Esophagus mucosa (tissue), 1 donor: ENCODE results near the gene WDSUB1. TPM values are rescaled to one million over a fixed set of nuclear protein-coding genes. Genes with fewer than 3 reads are reported as not detected.
A peak's percentile ranks its signal among the peaks of the same experiment; 100 is the strongest.

Source experiments
- ATAC-seq: fragments of 200-7000 bp; cut with Tn5 transposase; one replicate; pipeline ENCODE4 v1.9.1; 2020
- total RNA-seq: library from RNA; stranded (reverse); gene quantifications from one replicate; pipeline ENCODE4 v1.2.4, GENCODE V29; 2023
- donor health status: DM: yes; HTN: yes; CAD: no.

WDSUB1 gene
- total RNA-seq, 1 donor from 2014 or later: 7.5 TPM

DNA sequence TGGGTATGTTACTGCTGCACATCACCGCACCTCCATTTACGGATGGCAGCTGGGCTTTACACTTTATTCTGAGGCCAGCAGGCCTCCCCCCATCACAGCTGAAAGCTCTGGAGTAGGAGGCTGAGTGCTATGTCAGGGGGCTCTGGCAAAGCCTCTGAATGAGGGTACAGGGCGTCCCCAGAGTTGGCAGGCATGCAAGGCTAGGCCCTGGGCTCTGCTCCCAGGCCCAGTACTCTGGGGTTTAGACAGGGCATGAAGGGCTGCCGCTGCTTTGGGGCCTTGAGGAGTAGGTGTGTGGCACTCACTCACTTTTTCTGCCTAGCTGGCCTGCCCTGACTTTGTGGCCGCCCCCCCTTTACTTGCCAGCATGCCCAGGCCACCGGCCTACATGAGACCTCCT, 90.8 kb downstream of the WDSUB1 start:
- ATAC-seq: peak; percentile 32

GRCh38 chr2:159194241-159194640, 92.3 kb downstream of the WDSUB1 start:
- ATAC-seq: no peak

DNA sequence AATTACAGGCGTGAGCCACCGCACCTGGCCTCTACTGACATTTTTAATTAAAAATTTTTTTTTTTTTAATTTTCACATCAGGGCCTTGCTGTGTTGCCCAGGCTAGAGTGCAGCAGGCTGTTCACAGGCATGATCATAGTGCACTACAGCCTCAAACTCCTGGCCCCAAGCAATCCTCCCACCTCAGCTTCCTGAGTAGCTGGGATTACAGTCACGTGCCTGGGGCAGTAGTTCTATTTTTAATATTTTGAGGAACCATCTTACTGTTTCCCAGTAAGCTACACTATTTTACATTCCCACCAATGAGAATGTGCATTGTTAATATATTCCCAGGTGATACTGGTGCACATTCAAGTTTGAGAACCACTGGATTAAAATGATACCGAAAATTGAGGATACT, 92.7 kb downstream of the WDSUB1 start:
- ATAC-seq: no peak

DNA sequence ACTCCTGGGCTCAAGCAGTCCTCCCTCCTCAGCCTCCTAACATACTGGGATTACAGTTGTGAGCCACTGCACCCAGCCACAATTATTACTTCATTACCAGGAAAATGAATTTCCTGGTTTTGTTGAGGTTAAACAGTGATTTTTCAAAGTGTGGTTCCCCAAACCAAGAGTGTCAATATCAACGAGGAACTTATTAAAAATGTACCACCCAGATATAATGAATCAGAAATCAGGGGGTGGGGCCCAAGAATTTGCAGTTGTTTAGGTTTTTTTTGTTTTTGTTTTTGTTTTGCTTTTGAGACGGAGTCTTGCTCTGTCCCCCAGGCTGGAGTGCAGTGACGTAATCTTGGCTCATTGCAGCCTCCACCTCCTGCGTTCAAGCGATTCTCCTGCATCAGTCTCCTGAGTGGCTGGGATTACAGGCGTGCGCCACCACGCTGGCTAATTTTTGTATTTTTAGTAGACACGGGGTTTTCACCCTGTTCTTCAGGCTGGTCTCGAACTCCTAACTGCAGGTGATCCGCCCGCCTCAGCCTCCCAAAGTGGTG, 94.1 kb downstream of the WDSUB1 start:
- ATAC-seq: no peak

- ATAC-seq: no peak
These were observed 98.1 kb downstream of the WDSUB1 start for GRCh38 chr2:159188449-159188848.

DNA sequence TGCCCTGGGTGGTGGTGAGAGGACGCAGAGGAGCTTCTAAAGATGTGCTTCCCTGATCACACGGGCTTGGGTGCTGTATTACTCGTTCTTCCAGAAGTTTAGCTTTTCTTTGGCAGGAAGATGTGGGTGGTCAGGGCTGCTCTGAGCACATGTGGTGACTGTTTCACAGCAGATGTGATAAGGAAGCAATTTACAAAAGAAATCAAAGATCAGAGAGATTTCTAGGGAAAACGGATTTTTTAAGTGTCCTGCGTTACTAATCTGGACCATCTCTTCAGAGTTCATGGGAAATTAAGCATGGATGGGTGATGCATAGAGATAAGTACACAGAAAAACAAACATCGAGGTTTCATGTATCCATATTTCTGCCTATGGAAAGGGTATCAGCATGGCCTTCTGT, 99.4 kb downstream of the WDSUB1 start:
- no peak for ATAC-seq

- no peak for ATAC-seq
These were observed 100.0 kb downstream of the WDSUB1 start for GRCh38 chr2:159186462-159186861.
